Tibial nerve (tissue), 4 donors: Measurements from ENCODE around the gene SCRN1.

Experiments
- EP300 ChIP-seq, 2 donors: sonication (generic); formaldehyde crosslinking; IDR thresholded peaks; one replicate each; pipeline ENCODE4 v1.6.1; 2017; ENCODE audit warnings: antibody characterized with exemption in 2 of 2, mild to moderate bottlenecking in 1 of 2
- POLR2A ChIP-seq, 2 donors: fragments of 450-650 bp; IDR thresholded peaks; one replicate each; pipeline ENCODE4 v1.6.1; 2017; ENCODE audit warnings: antibody characterized with exemption in 2 of 2, mild to moderate bottlenecking in 2 of 2, moderate library complexity in 2 of 2
- TF ChIP-seq, protein P1 (sequence below), 5 experiments: fragments of 200-600 bp in 3 of 5; fragments of 450-650 bp in 2 of 5; sonication (generic) in 3 of 5; IDR thresholded peaks; one replicate each; pipeline ENCODE4 v1.5.1; 2016 to 2019; ENCODE audit warnings: antibody characterized with exemption in 5 of 5, mild to moderate bottlenecking in 3 of 5, moderate library complexity in 2 of 5

- TF ChIP-seq EP300 (IDR thresholded peaks at IDR 0.05) (no peak), POLR2A (IDR thresholded peaks at IDR 0.05) (no peak)
- TF ChIP-seq, protein P1, sequence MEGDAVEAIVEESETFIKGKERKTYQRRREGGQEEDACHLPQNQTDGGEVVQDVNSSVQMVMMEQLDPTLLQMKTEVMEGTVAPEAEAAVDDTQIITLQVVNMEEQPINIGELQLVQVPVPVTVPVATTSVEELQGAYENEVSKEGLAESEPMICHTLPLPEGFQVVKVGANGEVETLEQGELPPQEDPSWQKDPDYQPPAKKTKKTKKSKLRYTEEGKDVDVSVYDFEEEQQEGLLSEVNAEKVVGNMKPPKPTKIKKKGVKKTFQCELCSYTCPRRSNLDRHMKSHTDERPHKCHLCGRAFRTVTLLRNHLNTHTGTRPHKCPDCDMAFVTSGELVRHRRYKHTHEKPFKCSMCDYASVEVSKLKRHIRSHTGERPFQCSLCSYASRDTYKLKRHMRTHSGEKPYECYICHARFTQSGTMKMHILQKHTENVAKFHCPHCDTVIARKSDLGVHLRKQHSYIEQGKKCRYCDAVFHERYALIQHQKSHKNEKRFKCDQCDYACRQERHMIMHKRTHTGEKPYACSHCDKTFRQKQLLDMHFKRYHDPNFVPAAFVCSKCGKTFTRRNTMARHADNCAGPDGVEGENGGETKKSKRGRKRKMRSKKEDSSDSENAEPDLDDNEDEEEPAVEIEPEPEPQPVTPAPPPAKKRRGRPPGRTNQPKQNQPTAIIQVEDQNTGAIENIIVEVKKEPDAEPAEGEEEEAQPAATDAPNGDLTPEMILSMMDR (IDR thresholded peaks at IDR 0.05), result no peak
Measured at GRCh38 chr7:30027065-30027456, 37.5 kb upstream of the SCRN1 start.
